CD4-positive, alpha-beta T cell treated with Interferon alpha-2 for 1 hour (primary cell): ENCODE data around the gene POLR3E.

Experiments
- DNase-seq, 2 donors: peaks; one replicate each; pipeline ENCODE4 v3.0.0-alpha.2; 2020 to 2022

POLR3E gene

GRCh38 chr16:22317625-22318024 is 20.4 kb downstream of the POLR3E start:
- no peak for DNase-seq

GRCh38 chr16:22318690-22319358 is 21.6 kb downstream of the POLR3E start:
- DNase-seq: peak; percentile 50 to 69

GRCh38 chr16:22320572-22321339 is 23.5 kb downstream of the POLR3E start:
- no peak for DNase-seq

- DNase-seq: peak; percentile 72 to 80
Measured at GRCh38 chr16:22321340-22322001, 24.3 kb downstream of the POLR3E start.

- DNase-seq: no peak
Measured at GRCh38 chr16:22322021-22322471, 24.8 kb downstream of the POLR3E start.

GRCh38 chr16:22322741-22323140 is 25.5 kb downstream of the POLR3E start:
- DNase-seq: no peak

GRCh38 chr16:22323173-22323958 is 26.2 kb downstream of the POLR3E start:
- DNase-seq: no peak

GRCh38 chr16:22323959-22324786 is 27.0 kb downstream of the POLR3E start:
- DNase-seq: no peak

GRCh38 chr16:22324787-22325597 is 27.8 kb downstream of the POLR3E start:
- DNase-seq: no peak

- DNase-seq: no peak
Measured at GRCh38 chr16:22325598-22326368, 28.6 kb downstream of the POLR3E start.

- no peak for DNase-seq
Measured at GRCh38 chr16:22326369-22326652, 29.1 kb downstream of the POLR3E start.

- DNase-seq: no peak
Measured at GRCh38 chr16:22326771-22327445, 29.7 kb downstream of the POLR3E start.

- DNase-seq: no peak
Measured at GRCh38 chr16:22327446-22327775, 30.2 kb downstream of the POLR3E start.

GRCh38 chr16:22328081-22328725 is 31.0 kb downstream of the POLR3E start:
- DNase-seq: no peak

- DNase-seq: no peak
Measured at GRCh38 chr16:22329199-22329695, 32.0 kb downstream of the POLR3E start.

- no peak for DNase-seq
Measured at GRCh38 chr16:22330326-22330725, 33.1 kb downstream of the POLR3E start.

- no peak for DNase-seq
Measured at GRCh38 chr16:22333457-22333994, 36.3 kb downstream of the POLR3E start.

- DNase-seq: no peak
Measured at GRCh38 chr16:22335668-22336246, 38.5 kb downstream of the POLR3E start.

- no peak for DNase-seq
Measured at GRCh38 chr16:22336581-22336980, 39.4 kb downstream of the POLR3E start.
